HCT116 (cell line): ENCODE measurements around the gene MEIOB. TPM values are rescaled to one million over a fixed set of nuclear protein-coding genes. Genes with fewer than 3 reads are reported as not detected.

ENCODE experiments used
- ATAC-seq: fragments of 200-7000 bp; cut with Tn5 transposase; 2 replicates; pipeline ENCODE4 v1.9.1; 2020; ENCODE audit warnings: mild to moderate bottlenecking, moderate library complexity
- BruUV-seq: library from RNA; stranded (reverse); fragments of 400-500 nt; replicated peaks from 2 replicates; lab custom pipeline; 2021; lab: Mats Ljungman, UMichigan
- CTCF ChIA-PET: fragments of 300-600 bp; sonication (Branson Sonifier 250); formaldehyde crosslinking; loops from one replicate; lab custom pipeline; 2021; ENCODE audit warnings: antibody characterized with exemption; lab: Charles Lee
- POLR2A ChIA-PET: fragments of 300-600, 350-600 bp; sonication (Branson Sonifier 250); formaldehyde crosslinking; loops from one replicate; lab custom pipeline; 2021; ENCODE audit warnings: antibody characterized with exemption; lab: Charles Lee
- RAD21 ChIA-PET, 2 experiments: fragments of 300-600 bp; sonication (Branson Sonifier 250); formaldehyde crosslinking; loops; one replicate each; lab custom pipeline; 2023; ENCODE audit warnings: low total read pairs in 2 of 2; ENCODE audit not compliant: uncharacterized antibody in 2 of 2, unreplicated experiment in 2 of 2, low non-redundant PET in 1 of 2; lab: Charles Lee
- DNase-seq: peaks from one replicate; pipeline ENCODE4 v3.0.0-alpha.2; 2010; ENCODE audit warnings: low read depth, low spot score
- H2AFZ ChIP-seq: fragments of 200-600 bp; shearing (Covaris generic), sonication (generic); 2 replicates; pipeline ENCODE4 v1.6.1; 2017; ENCODE audit warnings: low read depth, mixed run types, mixed read lengths, antibody characterized with exemption, low read length; ENCODE audit not compliant: poor library complexity, severe bottlenecking
- H3K27ac ChIP-seq: 2 replicates; pipeline ENCODE4 v1.5.1; 2012; ENCODE audit warnings: low read depth, low read length
- H3K27me3 ChIP-seq: fragments of 200-600 bp; sonication (generic); 2 replicates; pipeline ENCODE4 v1.6.1; 2016; ENCODE audit warnings: mixed run types, low read length, mixed read lengths; ENCODE audit not compliant: insufficient read depth
- H3K36me3 ChIP-seq, 2 experiments: fragments of 200-500 bp in 1 of 2; fragments of 200-600 bp in 1 of 2; sonication (Bioruptor generic) in 1 of 2; sonication (generic) in 1 of 2; 2 replicates each; pipeline versions ENCODE4 v1.5.1 to v1.6.1; 2014 to 2016; ENCODE audit warnings: low read length in 2 of 2, inconsistent platforms in 1 of 2, mixed read lengths in 1 of 2, mixed run types in 1 of 2; ENCODE audit not compliant: insufficient read depth in 2 of 2, control insufficient read depth in 1 of 2
- H3K4me1 ChIP-seq, 2 experiments: fragments of 200-600 bp in 1 of 2; sonication (generic) in 1 of 2; 2 replicates each; pipeline versions ENCODE4 v1.5.1 to v1.6.1; 2012 to 2017; ENCODE audit warnings: low read length in 2 of 2, inconsistent platforms in 1 of 2, mild to moderate bottlenecking in 1 of 2, mixed read lengths in 1 of 2, mixed run types in 1 of 2, moderate library complexity in 1 of 2; ENCODE audit not compliant: insufficient read depth in 2 of 2, control insufficient read depth in 1 of 2
- H3K4me2 ChIP-seq: fragments of 200-600 bp; sonication (generic); 2 replicates; pipeline ENCODE4 v1.6.1; 2017; ENCODE audit warnings: mixed run types, low read length, mixed read lengths
- H3K4me3 ChIP-seq, 2 experiments: fragments of 200-600 bp in 1 of 2; sonication (generic) in 1 of 2; replicated peaks in 1 of 2; 2 replicates each; pipeline ENCODE4 v1.5.1; 2011 to 2016; ENCODE audit warnings: low read length in 2 of 2, control low read depth in 1 of 2, low read depth in 1 of 2, mild to moderate bottlenecking in 1 of 2, mixed read lengths in 1 of 2, mixed run types in 1 of 2
- H3K79me2 ChIP-seq: fragments of 200-600 bp; sonication (generic); 2 replicates; pipeline ENCODE4 v1.6.1; 2017; ENCODE audit warnings: mild to moderate bottlenecking, mixed run types, low read length, moderate library complexity, mixed read lengths; ENCODE audit not compliant: insufficient read depth
- H3K9ac ChIP-seq: fragments of 200-600 bp; sonication (generic); 2 replicates; pipeline ENCODE4 v1.6.1; 2016; ENCODE audit warnings: low read length, mixed read lengths
- H3K9me2 ChIP-seq: fragments of 200-600 bp; sonication (generic), shearing (Covaris generic); 2 replicates; pipeline ENCODE4 v1.6.1; 2017; ENCODE audit warnings: mixed run types, mild to moderate bottlenecking, moderate library complexity; ENCODE audit not compliant: insufficient read depth
- H3K9me3 ChIP-seq, 2 experiments: fragments of 200-500 bp in 1 of 2; fragments of 200-600 bp in 1 of 2; sonication (Bioruptor generic) in 1 of 2; sonication (generic) in 1 of 2; 2 replicates each; pipeline ENCODE4 v1.6.1; 2014 to 2017; ENCODE audit warnings: low read length in 2 of 2, mixed read lengths in 2 of 2, inconsistent platforms in 1 of 2, low read depth in 1 of 2, mild to moderate bottlenecking in 1 of 2, mixed run types in 1 of 2, moderate library complexity in 1 of 2; ENCODE audit not compliant: control insufficient read depth in 1 of 2, insufficient read depth in 1 of 2
- H4K20me1 ChIP-seq: fragments of 200-600 bp; sonication (generic), shearing (Covaris generic); 2 replicates; pipeline ENCODE4 v1.6.1; 2017; ENCODE audit warnings: mixed run types, mild to moderate bottlenecking, moderate library complexity; ENCODE audit not compliant: insufficient read depth
- ATF3 ChIP-seq: IDR thresholded peaks from 2 replicates; pipeline ENCODE4 v1.6.1; 2012
- CBX3 ChIP-seq: IDR thresholded peaks from 2 replicates; pipeline ENCODE4 v1.6.1; 2012; ENCODE audit warnings: low read depth
- CEBPB ChIP-seq: IDR thresholded peaks from 2 replicates; pipeline ENCODE4 v1.6.1; 2012; ENCODE audit warnings: low read depth
- ELF1 ChIP-seq: IDR thresholded peaks from 2 replicates; pipeline ENCODE4 v1.6.1; 2012; ENCODE audit warnings: low read depth, borderline replicate concordance
- EZH2 ChIP-seq: fragments of 200-600 bp; sonication (generic); IDR thresholded peaks from 2 replicates; pipeline ENCODE4 v1.6.1; 2017; ENCODE audit warnings: antibody characterized with exemption, mixed run types
- EZH2phosphoT487 ChIP-seq: fragments of 200-600 bp; IDR thresholded peaks from 2 replicates; pipeline ENCODE4 v1.6.1; 2018; ENCODE audit warnings: antibody characterized with exemption, borderline replicate concordance
- JUND ChIP-seq: IDR thresholded peaks from 2 replicates; pipeline ENCODE4 v1.6.1; 2012
- POLR2A ChIP-seq: IDR thresholded peaks from 2 replicates; pipeline ENCODE4 v1.7.0; 2011; ENCODE audit warnings: borderline replicate concordance; ENCODE audit not compliant: insufficient read depth, insufficient read length; ENCODE audit errors: extremely low read depth
- POLR2AphosphoS5 ChIP-seq: IDR thresholded peaks from 2 replicates; pipeline ENCODE4 v1.6.1; 2011; ENCODE audit warnings: mild to moderate bottlenecking, low read depth, low read length, moderate library complexity
- REST ChIP-seq: IDR thresholded peaks from 2 replicates; pipeline ENCODE4 v1.6.1; 2012; ENCODE audit warnings: low read depth
- SIN3A ChIP-seq: IDR thresholded peaks from 2 replicates; pipeline ENCODE4 v1.6.1; 2012; ENCODE audit warnings: low read depth
- SP1 ChIP-seq: IDR thresholded peaks from 2 replicates; pipeline ENCODE4 v1.6.1; 2012; ENCODE audit warnings: low read depth
- SRF ChIP-seq: IDR thresholded peaks from 2 replicates; pipeline ENCODE4 v1.6.1; 2012; ENCODE audit warnings: low read depth
- TCF7L2 ChIP-seq: IDR thresholded peaks from 2 replicates; pipeline ENCODE4 v1.7.0; 2011; ENCODE audit warnings: borderline replicate concordance, inconsistent platforms; ENCODE audit not compliant: insufficient read depth, insufficient read length; ENCODE audit errors: extremely low read depth
- YY1 ChIP-seq: IDR thresholded peaks from 2 replicates; pipeline ENCODE4 v1.6.1; 2011; ENCODE audit warnings: low read length, low read depth, moderate library complexity, mild to moderate bottlenecking; ENCODE audit not compliant: insufficient replicate concordance; ENCODE audit errors: extremely low read depth
- ZFX ChIP-seq: fragments of 450-650 bp; IDR thresholded peaks from 2 replicates; pipeline ENCODE4 v1.6.1; 2017
- intact Hi-C: fragments of 100-400 bp; cut with micrococcal nuclease; formaldehyde crosslinking; loops from 2 replicates; pipeline ENCODE4 v1.10.0; 2022
- total RNA-seq: library from RNA; stranded (reverse); gene quantifications from one replicate; pipeline ENCODE4 v1.2.1, GENCODE V29; 2021; ENCODE audit not compliant: unreplicated experiment
- TF ChIP-seq, protein P1 (sequence below), 3 experiments: fragments of 200-600 bp in 1 of 3; sonication (generic) in 1 of 3; IDR thresholded peaks in 2 of 3; conservative IDR thresholded peaks in 1 of 3; 2 replicates each; pipeline ENCODE4 v1.5.1; 2012 to 2017; ENCODE audit warnings: low read depth in 2 of 3, low read length in 2 of 3, antibody characterized with exemption in 1 of 3, borderline replicate concordance in 1 of 3, control low read depth in 1 of 3, mild to moderate bottlenecking in 1 of 3, mixed read lengths in 1 of 3, mixed run types in 1 of 3, moderate library complexity in 1 of 3; ENCODE audit not compliant: insufficient read depth in 1 of 3

MEIOB gene
- total RNA-seq, 1 experiment from 2014 or later, result 0.59 TPM

DNA sequence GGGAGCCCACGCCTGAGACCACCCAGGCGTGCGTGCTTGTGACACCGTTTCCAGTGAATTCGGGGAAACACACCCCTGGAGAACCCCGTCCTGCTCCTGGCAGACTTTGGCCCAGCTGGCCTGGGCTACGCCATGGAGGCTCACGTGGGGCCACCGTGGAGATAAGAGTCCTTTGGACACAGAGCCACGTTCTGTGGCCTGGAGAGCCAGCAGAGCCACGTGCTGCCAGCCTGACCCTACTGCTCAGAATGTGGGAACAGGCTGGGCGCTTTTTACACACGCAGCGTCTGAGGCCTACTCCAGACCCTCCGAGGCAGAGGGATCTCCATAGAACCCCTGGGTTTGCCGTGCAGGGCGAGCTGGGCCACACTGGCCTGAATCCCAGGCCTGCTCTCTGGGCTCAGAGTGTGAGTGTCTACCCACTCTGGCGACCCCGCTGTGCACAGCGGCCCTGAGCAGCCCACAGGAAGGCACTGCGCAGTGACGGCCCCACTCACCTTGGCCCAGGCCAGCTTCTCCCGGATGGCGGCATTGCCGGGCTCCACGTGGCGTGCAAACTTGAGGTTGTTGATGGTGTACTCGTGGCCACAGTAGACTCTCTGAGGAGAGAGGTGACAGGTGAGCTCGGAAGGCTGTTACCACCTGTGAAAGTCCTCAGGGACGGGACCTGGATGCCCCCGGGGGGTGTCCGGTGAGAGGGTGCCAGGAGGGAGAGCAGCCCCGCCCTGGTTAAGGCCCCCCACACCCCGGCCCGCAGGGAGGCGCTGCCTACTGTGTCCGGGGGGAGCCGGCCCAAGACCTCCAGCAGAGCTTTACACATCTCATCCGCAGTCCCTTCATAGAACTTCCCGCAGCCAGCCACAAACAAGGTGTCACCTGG lies 55.3 kb downstream of the MEIOB start:
- Histone ChIP-seq H3K4me2 (no peak overlapping the region), H3K9me3 (no peaks in the 10 kb centered on the region), H2AFZ (no peak overlapping the region), H3K27ac (no peak overlapping the region), H3K27me3 (no peaks in the 10 kb centered on the region), H3K9ac (no peak overlapping the region), H3K9me2 (no peaks in the 10 kb centered on the region), H3K4me3 (no peak overlapping the region), H4K20me1 (no peaks in the 10 kb centered on the region), H3K79me2 (no peaks in the 10 kb centered on the region), H3K36me3 (0 out of 4 replicates have a peak, but pooled peaks cover 2 to 5% of the 10 kb centered on the region in 2 experiments), H3K4me1 (peaks cover 6 to 10% of the 10 kb centered on the region in 2 experiments; a peak in 3 of 4 replicates)
- DNase-seq, result no peak
- POLR2A ChIA-PET, result no interaction called here
- TF ChIP-seq REST, result no peak
- no peak for TF ChIP-seq SP1
- TF ChIP-seq, protein P1, sequence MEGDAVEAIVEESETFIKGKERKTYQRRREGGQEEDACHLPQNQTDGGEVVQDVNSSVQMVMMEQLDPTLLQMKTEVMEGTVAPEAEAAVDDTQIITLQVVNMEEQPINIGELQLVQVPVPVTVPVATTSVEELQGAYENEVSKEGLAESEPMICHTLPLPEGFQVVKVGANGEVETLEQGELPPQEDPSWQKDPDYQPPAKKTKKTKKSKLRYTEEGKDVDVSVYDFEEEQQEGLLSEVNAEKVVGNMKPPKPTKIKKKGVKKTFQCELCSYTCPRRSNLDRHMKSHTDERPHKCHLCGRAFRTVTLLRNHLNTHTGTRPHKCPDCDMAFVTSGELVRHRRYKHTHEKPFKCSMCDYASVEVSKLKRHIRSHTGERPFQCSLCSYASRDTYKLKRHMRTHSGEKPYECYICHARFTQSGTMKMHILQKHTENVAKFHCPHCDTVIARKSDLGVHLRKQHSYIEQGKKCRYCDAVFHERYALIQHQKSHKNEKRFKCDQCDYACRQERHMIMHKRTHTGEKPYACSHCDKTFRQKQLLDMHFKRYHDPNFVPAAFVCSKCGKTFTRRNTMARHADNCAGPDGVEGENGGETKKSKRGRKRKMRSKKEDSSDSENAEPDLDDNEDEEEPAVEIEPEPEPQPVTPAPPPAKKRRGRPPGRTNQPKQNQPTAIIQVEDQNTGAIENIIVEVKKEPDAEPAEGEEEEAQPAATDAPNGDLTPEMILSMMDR (IDR thresholded peaks at IDR 0.05 in 2 of 3, conservative IDR thresholded peaks at IDR 0.05 in 1 of 3; ENCODE audit: borderline replicate concordance in 1 of 3, insufficient read depth in 1 of 3, low read depth in 2 of 3, low read length in 2 of 3), result no peak
- no peak for TF ChIP-seq YY1
- TF ChIP-seq EZH2, result no peak
- TF ChIP-seq POLR2A, result no peak
- no peak for TF ChIP-seq JUND
- TF ChIP-seq ELF1, result no peak
- no peak for TF ChIP-seq EZH2phosphoT487
- TF ChIP-seq ATF3, result no peak
- no peak for TF ChIP-seq CEBPB
- no peak for TF ChIP-seq POLR2AphosphoS5
- no peak for TF ChIP-seq TCF7L2
- no peak for TF ChIP-seq SRF
- TF ChIP-seq CBX3, result no peak
- TF ChIP-seq ZFX, result no peak
- TF ChIP-seq SIN3A, result no peak
- intact Hi-C loops, result no loop called here
- CTCF ChIA-PET, result no interaction called here
- no peak for ATAC-seq
- no TSS peak for BruUV-seq
- RAD21 ChIA-PET, result no interaction called here
